GM12874 (cell line): Measurements from ENCODE around the gene AATK.

ENCODE experiments used
- TF ChIP-seq, protein P1 (sequence below): IDR thresholded peaks from 2 replicates; pipeline ENCODE4 v1.5.1; 2011; ENCODE audit warnings: low read depth, mild to moderate bottlenecking, control low read depth, low read length, moderate library complexity; ENCODE audit not compliant: insufficient read depth

Gene AATK

DNA sequence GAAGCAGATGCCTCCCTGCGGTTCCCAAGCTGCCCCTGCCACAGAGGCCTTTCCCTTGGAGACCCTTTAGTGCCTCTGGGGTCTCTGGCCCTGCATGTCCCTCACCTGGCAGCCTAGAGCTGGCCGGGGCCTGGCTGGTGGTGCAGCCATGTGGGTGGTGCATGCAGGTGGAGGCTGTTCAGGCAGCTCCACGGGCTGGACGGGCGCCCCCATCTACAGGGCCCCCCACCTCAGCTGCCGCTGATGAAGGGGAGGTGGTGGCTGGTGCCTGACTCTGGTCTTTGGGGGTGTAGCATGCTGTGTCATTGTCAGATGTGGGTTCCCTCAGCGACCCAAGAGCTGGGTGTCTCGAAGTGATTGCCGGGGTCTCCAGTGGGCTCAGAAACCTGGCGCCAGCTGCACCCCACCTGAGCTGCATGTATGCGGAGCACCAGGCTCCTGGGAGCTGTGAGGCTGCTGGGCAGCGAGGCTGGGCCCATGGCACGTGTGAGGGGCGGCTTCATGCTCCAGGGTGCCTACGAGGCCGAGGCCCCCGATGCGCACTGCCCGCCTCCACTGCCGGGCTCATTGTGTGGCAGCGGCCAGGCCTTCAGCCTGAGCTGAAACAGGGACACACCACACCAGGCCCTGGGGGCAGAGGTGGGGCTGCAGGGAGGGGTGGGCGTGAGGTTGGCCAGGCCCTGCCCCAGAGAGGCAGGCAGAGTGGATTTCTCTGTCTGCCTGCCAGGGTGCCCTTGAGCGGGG, 74.1 kb downstream of the AATK start:
- TF ChIP-seq, protein P1, sequence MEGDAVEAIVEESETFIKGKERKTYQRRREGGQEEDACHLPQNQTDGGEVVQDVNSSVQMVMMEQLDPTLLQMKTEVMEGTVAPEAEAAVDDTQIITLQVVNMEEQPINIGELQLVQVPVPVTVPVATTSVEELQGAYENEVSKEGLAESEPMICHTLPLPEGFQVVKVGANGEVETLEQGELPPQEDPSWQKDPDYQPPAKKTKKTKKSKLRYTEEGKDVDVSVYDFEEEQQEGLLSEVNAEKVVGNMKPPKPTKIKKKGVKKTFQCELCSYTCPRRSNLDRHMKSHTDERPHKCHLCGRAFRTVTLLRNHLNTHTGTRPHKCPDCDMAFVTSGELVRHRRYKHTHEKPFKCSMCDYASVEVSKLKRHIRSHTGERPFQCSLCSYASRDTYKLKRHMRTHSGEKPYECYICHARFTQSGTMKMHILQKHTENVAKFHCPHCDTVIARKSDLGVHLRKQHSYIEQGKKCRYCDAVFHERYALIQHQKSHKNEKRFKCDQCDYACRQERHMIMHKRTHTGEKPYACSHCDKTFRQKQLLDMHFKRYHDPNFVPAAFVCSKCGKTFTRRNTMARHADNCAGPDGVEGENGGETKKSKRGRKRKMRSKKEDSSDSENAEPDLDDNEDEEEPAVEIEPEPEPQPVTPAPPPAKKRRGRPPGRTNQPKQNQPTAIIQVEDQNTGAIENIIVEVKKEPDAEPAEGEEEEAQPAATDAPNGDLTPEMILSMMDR, result no peak

DNA sequence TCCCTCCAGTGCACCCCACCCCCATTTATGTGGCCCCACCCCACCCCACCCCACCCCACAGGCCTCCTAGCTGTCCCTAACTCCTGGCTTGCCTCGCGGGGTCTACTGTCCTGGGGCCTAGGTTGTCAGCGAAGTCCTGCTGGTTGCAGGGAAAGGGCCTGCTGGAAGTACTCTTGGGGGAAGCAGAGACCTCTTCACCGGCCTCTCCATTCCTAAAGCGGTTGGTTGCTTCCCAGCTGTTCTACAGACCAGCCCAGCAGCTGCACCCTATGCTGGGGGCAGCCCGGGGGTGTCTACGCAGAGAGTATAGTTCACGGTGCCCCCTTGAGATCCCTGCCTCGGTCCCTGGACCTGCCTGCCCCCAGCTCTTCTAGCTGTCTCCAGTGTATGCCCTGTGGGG, 74.9 kb downstream of the AATK start:
- TF ChIP-seq, protein P1, result no peak

- TF ChIP-seq, protein P1, result no peak
Measured at GRCh38 chr17:81090361-81091136, 75.5 kb downstream of the AATK start.

GRCh38 chr17:81086789-81087551, 79.1 kb downstream of the AATK start:
- TF ChIP-seq, protein P1, result no peak

DNA sequence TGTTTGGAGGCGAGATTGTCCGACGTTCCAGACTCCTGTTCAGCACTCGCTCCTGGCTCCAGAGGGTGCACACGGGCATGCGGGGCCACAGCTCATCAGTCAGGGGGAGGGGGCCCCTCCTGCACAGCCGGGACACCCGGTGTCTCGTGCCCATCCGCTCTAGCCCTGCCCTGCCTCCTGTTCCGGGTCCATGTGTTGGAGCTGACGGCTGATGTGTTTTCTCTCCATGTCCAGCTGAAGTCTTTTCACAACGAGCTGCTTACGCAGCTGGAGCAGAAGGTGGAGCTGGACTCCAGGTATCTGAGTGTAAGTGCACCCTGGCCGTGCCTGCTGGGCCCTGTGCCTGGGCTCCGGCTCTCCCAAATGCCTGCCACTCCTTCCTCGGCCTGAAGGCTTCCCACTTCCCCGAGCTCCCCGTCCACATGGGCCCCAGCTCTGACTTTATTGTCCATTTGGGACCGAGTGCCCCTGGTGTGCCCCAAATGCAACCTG, 80.6 kb downstream of the AATK start:
- TF ChIP-seq, protein P1, result no peak

GRCh38 chr17:81084680-81085419, 81.2 kb downstream of the AATK start:
- TF ChIP-seq, protein P1, result no peak
